Central memory CD8-positive, alpha-beta T cell (primary cell): Measurements from ENCODE around the gene PTN.

Experiments
- ATAC-seq: fragments of 150-1000 bp; cut with Tn5 transposase; replicated peaks from 2 replicates; pipeline ENCODE4 v1.10.0; 2022; ENCODE audit warnings: mild to moderate bottlenecking, moderate FRiP score, moderate number of reproducible peaks; ENCODE audit not compliant: poor library complexity, severe bottlenecking; ENCODE audit errors: extremely low read depth
- DNase-seq, 2 donors: peaks; one replicate each; pipeline ENCODE4 v3.0.0; 2021; ENCODE audit warnings: low spot score in 2 of 2
- H3K27ac Mint-ChIP-seq: one replicate; pipeline ENCODE4 v1.8.0; 2022; ENCODE audit warnings: low read depth, mild to moderate bottlenecking, moderate library complexity, mixed read lengths
- H3K27me3 Mint-ChIP-seq: one replicate; pipeline ENCODE4 v1.8.0; 2022; ENCODE audit warnings: mixed read lengths
- H3K36me3 Mint-ChIP-seq: one replicate; pipeline ENCODE4 v1.8.0; 2022; ENCODE audit warnings: mild to moderate bottlenecking, moderate library complexity, mixed read lengths; ENCODE audit not compliant: insufficient read depth
- H3K4me1 Mint-ChIP-seq: one replicate; pipeline ENCODE4 v1.8.0; 2022; ENCODE audit warnings: mixed read lengths
- H3K4me3 Mint-ChIP-seq: one replicate; pipeline ENCODE4 v1.8.0; 2022; ENCODE audit warnings: mild to moderate bottlenecking, moderate library complexity, mixed read lengths
- H3K9me3 Mint-ChIP-seq: one replicate; pipeline ENCODE4 v1.8.0; 2022; ENCODE audit warnings: mixed read lengths

Gene PTN, protein sequence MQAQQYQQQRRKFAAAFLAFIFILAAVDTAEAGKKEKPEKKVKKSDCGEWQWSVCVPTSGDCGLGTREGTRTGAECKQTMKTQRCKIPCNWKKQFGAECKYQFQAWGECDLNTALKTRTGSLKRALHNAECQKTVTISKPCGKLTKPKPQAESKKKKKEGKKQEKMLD

DNA sequence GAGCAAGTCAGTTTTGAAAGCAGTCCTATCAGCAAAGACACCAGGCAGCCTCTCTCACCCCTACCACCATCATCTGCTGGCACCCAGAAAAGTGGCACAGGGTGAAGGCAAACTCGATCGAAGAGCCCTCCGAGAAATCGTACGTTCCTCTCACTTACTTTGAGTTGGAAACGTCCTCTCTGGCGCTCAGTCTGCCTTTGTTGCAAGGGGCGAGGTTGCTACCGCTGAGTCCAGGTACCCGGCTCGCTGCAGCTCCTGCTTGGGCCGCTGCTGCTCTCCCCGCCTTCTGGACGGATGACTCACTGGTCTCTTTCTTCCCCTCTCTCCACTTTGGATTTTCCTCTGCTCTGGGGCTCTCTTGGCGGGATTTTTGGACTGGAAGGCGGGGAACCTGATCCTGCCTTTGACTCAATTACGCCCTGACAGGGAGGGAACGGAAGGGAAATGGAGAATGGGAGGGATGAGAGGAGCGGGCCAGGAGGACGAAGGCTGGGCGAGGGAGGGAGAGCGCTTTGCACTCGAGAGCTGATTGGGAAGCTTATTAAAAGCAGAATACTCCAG lies at the start of gene PTN:
Gene PTN (minus strand): TSS at position 453 of the 561 bp plus-strand sequence. CDS start 88,760 bp downstream, outside the sequence.
- no peak for DNase-seq
- no peak within 1 kb of the TSS for H3K27ac Mint-ChIP-seq
- no peaks in the 10 kb centered on the region for H3K4me1 Mint-ChIP-seq
- no peak for ATAC-seq
- no peak within 1 kb of the TSS for H3K4me3 Mint-ChIP-seq
- H3K9me3 Mint-ChIP-seq: no peaks in the 10 kb centered on the region
- H3K27me3 Mint-ChIP-seq: peaks cover 8% of the 10 kb centered on the region
- H3K36me3 Mint-ChIP-seq: peaks cover 1% of the 10 kb centered on the region

- Mint-ChIP-seq H3K27ac (no peak overlapping the region), H3K4me1 (no peaks in the 10 kb centered on the region)
Measured at GRCh38 chr7:137390076-137390475, 46.5 kb upstream of the PTN start.

GRCh38 chr7:137388916-137389315 lies 45.4 kb upstream of the PTN start:
- DNase-seq: no peak
- ATAC-seq: no peak
- no peaks in the 10 kb centered on the region for H3K27me3 Mint-ChIP-seq
- H3K9me3 Mint-ChIP-seq: peaks cover 11% of the 10 kb centered on the region
- H3K4me3 Mint-ChIP-seq: no peak overlapping the region
- H3K4me1 Mint-ChIP-seq: no peaks in the 10 kb centered on the region
- peaks cover 1% of the 10 kb centered on the region for H3K36me3 Mint-ChIP-seq
- H3K27ac Mint-ChIP-seq: no peak overlapping the region

More at GRCh38 chr7:137390076-137390475, 46.5 kb upstream of the PTN start:
- ATAC-seq (no peak), DNase-seq (no peak)
- Mint-ChIP-seq H3K27me3 (no peaks in the 10 kb centered on the region), H3K36me3 (peaks cover 1% of the 10 kb centered on the region), H3K4me3 (no peak overlapping the region), H3K9me3 (peaks cover 16% of the 10 kb centered on the region)

GRCh38 chr7:137386966-137387365 lies 43.4 kb upstream of the PTN start:
- Mint-ChIP-seq H3K27me3 (no peaks in the 10 kb centered on the region), H3K4me1 (no peaks in the 10 kb centered on the region), H3K9me3 (peaks cover 11% of the 10 kb centered on the region), H3K27ac (no peak overlapping the region), H3K36me3 (peaks cover 1% of the 10 kb centered on the region), H3K4me3 (no peak overlapping the region)
- ATAC-seq (no peak), DNase-seq (no peak)

GRCh38 chr7:137381045-137381444 lies 37.5 kb upstream of the PTN start:
- Mint-ChIP-seq H3K4me1 (no peaks in the 10 kb centered on the region), H3K36me3 (peaks cover 1% of the 10 kb centered on the region), H3K27me3 (no peaks in the 10 kb centered on the region), H3K4me3 (no peak overlapping the region), H3K27ac (no peak overlapping the region), H3K9me3 (peaks cover 6% of the 10 kb centered on the region)
- DNase-seq (no peak), ATAC-seq (no peak)

DNA sequence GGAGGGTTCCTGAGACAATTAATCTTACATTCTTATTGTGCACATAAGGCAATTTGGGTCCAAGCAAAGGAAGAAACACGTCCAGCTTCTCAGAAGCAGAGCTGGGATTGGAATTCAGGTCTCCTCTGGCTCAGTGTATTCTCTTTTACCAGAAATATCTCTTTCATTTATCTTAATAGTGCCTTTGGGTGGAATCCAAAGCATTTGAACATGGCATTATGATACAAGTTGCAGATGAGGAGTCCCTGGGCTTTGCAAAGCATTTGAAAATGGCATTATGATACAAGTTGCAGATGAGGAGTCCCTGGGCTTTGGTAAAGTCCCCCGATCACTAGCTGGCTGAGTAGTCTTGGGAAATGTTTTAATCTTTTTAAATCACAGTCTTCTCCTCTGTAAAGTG lies 30.0 kb upstream of the PTN start:
- H3K9me3 Mint-ChIP-seq: peaks cover 6% of the 10 kb centered on the region
- no peaks in the 10 kb centered on the region for H3K36me3 Mint-ChIP-seq
- no peaks in the 10 kb centered on the region for H3K27me3 Mint-ChIP-seq
- no peaks in the 10 kb centered on the region for H3K4me1 Mint-ChIP-seq
- no peak for ATAC-seq
- H3K27ac Mint-ChIP-seq: no peak overlapping the region
- H3K4me3 Mint-ChIP-seq: no peak overlapping the region
- no peak for DNase-seq

DNA sequence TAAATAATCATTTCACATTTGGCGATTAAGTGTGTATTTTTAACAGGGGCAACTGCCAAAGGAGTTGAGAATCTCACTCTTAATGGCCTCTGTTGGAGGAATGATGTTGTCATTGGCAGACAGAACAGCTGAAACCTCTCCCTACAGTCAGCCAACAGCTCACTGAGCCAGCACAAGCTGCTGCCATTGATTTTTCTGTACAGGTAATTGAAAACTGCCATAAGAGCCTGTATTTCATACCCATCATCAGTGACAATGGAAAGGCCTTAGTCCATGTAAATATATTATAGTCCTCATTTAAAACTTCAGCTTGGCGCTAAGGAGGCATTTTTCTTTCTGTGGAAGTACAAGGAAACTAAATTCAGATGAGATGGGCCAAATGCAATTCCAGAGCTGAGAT lies 28.1 kb upstream of the PTN start:
- Mint-ChIP-seq H3K4me3 (no peak overlapping the region), H3K36me3 (no peaks in the 10 kb centered on the region), H3K4me1 (no peaks in the 10 kb centered on the region), H3K27me3 (no peaks in the 10 kb centered on the region), H3K27ac (no peak overlapping the region), H3K9me3 (no peaks in the 10 kb centered on the region)
- DNase-seq (no peak), ATAC-seq (no peak)

GRCh38 chr7:137366995-137367394 lies 23.5 kb upstream of the PTN start:
- H3K27ac Mint-ChIP-seq: no peak overlapping the region
- peaks cover 18% of the 10 kb centered on the region for H3K9me3 Mint-ChIP-seq
- no peak for ATAC-seq
- DNase-seq: no peak
- no peaks in the 10 kb centered on the region for H3K4me1 Mint-ChIP-seq
- no peaks in the 10 kb centered on the region for H3K27me3 Mint-ChIP-seq
- H3K4me3 Mint-ChIP-seq: no peak overlapping the region
- no peaks in the 10 kb centered on the region for H3K36me3 Mint-ChIP-seq

DNA sequence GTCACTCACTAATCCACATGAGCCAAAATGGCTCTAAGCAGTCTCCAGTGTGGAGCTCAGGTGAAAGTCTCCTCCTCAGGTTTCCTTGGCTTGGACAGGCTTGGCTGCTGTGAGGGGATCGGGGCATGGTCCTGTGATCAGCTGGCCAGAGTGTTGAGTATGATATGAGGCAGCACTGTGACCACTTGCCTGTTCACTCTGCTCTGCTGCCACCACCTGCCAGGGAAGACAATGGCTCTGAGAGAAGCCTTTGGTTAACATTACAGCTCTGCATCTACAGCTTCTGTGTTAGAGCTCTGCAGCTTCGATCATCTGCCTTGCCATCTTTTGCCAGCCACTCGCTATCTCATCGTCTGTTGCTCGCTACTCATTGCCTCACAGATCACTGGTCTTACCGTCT lies 20.1 kb upstream of the PTN start:
- Mint-ChIP-seq H3K36me3 (no peaks in the 10 kb centered on the region), H3K4me1 (no peaks in the 10 kb centered on the region), H3K4me3 (no peak overlapping the region), H3K27ac (no peak overlapping the region), H3K9me3 (peaks cover 24% of the 10 kb centered on the region), H3K27me3 (no peaks in the 10 kb centered on the region)
- DNase-seq (no peak), ATAC-seq (no peak)

DNA sequence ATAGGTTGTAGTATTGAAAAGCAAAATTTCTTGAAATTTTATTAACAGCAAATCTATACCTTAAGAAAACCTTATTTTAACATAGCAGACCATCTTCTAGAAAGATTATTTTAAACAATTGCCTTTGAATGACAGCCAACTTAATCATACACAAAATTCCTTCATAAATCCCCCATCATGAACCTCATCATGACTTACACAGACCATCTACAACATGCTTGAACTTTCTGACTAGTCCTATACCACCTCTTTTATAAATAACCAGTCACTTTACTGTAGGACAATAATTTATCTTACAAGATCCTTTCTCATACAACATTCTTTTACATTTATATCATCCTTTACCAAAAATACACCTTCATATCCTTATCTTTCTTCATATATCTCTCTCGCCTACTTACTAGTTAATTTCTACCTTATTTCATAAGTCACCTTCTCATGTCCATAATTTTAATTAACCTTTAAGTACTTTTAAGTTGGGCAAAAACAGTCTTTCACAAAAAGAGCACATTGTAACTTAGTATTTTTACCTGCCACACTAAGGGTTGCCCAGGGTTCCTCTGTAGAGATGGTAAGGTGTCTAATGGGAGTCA lies 16.6 kb upstream of the PTN start:
- H3K36me3 Mint-ChIP-seq: no peaks in the 10 kb centered on the region
- DNase-seq: no peak
- no peak overlapping the region for H3K4me3 Mint-ChIP-seq
- peaks cover 18% of the 10 kb centered on the region for H3K9me3 Mint-ChIP-seq
- H3K4me1 Mint-ChIP-seq: no peaks in the 10 kb centered on the region
- no peak overlapping the region for H3K27ac Mint-ChIP-seq
- no peaks in the 10 kb centered on the region for H3K27me3 Mint-ChIP-seq
- no peak for ATAC-seq

GRCh38 chr7:137354961-137355360 lies 11.4 kb upstream of the PTN start:
- Mint-ChIP-seq H3K4me3 (no peak overlapping the region), H3K27me3 (no peaks in the 10 kb centered on the region), H3K4me1 (no peaks in the 10 kb centered on the region), H3K9me3 (no peaks in the 10 kb centered on the region), H3K36me3 (no peaks in the 10 kb centered on the region), H3K27ac (no peak overlapping the region)
- ATAC-seq: no peak
- no peak for DNase-seq

DNA sequence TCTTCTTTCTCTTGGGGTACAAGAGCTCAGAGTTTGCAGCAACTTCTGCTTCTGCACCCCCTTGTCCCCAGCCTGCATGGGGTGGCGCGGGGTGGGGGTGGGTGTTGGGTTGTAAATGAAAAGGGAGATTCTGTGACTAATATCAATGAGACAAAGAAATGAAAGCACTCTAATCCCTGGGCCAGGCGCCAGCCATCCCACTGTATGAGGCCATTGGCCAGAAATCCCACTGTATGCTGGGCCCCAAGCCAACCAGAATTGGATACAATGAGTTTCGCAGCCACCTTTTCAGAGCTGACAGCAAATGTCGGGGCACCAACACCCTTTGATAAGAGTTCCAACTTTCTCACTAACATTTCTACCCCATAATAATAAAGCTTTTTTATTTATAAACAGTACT lies 10.9 kb upstream of the PTN start:
- Mint-ChIP-seq H3K27ac (no peak overlapping the region), H3K27me3 (no peaks in the 10 kb centered on the region), H3K4me1 (no peaks in the 10 kb centered on the region), H3K9me3 (no peaks in the 10 kb centered on the region), H3K36me3 (no peaks in the 10 kb centered on the region), H3K4me3 (no peak overlapping the region)
- no peak for DNase-seq
- ATAC-seq: no peak

DNA sequence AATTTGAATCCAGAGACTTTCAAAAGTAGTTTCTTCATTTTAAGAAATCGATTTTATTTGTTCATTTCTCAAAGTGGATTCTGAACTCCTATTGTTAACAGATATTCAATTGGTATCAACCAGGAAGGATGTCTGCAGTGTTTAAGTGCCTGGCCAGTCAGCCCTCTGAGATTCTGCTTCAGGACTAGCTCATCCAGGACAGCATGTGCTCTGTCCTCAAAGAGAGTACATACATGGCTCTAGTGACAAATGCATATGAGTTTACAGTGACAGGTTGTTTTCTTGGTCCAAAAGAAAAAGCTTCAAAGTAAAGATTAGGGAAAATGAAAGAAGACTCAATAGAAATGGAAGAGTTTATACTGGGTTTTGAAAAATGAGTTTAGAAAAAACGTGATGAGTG lies 8.4 kb upstream of the PTN start:
- Mint-ChIP-seq H3K4me3 (no peak overlapping the region), H3K36me3 (no peaks in the 10 kb centered on the region), H3K4me1 (no peaks in the 10 kb centered on the region), H3K27me3 (no peaks in the 10 kb centered on the region), H3K27ac (no peak overlapping the region), H3K9me3 (no peaks in the 10 kb centered on the region)
- no peak for DNase-seq
- ATAC-seq: no peak
